H1 (cell line): ENCODE measurements around the gene SPOCK3. TPM values are rescaled to one million over a fixed set of nuclear protein-coding genes. Genes with fewer than 3 reads are reported as not detected.

Source experiments
- JUN ChIP-seq: IDR thresholded peaks from 2 replicates; pipeline ENCODE4 v1.6.1; 2011; ENCODE audit warnings: low read depth, mild to moderate bottlenecking, improper control_type of control experiment, low read length
- polyA plus RNA-seq, 7 experiments: library from polyadenylated mRNA; depleted of rRNA in 3 of 7; stranded (reverse) in 5 of 7; unstranded in 2 of 7; fragments of >200 nt in 5 of 7; fragments of 200-250 nt in 2 of 7; gene quantifications; 1 replicate in 5 of 7; 2 replicates in 1 of 7; 4 replicates in 1 of 7; pipeline versions ENCODE4 v1.2.1 to v1.2.3, GENCODE V29; 2011 to 2013; ENCODE audit warnings: missing spikeins in 2 of 7, mixed read lengths in 2 of 7
- total RNA-seq: library from RNA; stranded (reverse); fragmentation: NEBNext Ultra II Directional; extraction: Animal tissue kit (Norgen Biotek cat#: 25700); gene quantifications from 2 replicates; pipeline ENCODE4 v1.2.1, GENCODE V29; 2021

SPOCK3 gene
- total and polyA plus RNA-seq, 2 of the 8 experiments (the other 6 are each of a cell fraction or from before 2014, with no cell fraction given), result 0.14 to 0.60 TPM

- no peak for TF ChIP-seq JUN
Observed at GRCh38 chr4:167105857-167106256, 128.4 kb downstream of the SPOCK3 start (continued).
